DND-41 (cell line): ENCODE data around the gene TROAP.

Source experiments
- ATAC-seq: fragments of 200-7000 bp; cut with Tn5 transposase; 3 replicates; pipeline ENCODE4 v1.9.1; 2021; ENCODE audit warnings: low read depth; ENCODE audit not compliant: insufficient read depth
- DNase-seq: peaks from one replicate; pipeline ENCODE4 v3.0.0-alpha.2; 2020
- H2AFZ ChIP-seq: 2 replicates; pipeline ENCODE4 v1.6.0; 2012; ENCODE audit warnings: low read depth, low read length
- H3K27ac ChIP-seq: 2 replicates; pipeline ENCODE4 v1.5.1; 2012; ENCODE audit warnings: low read length, inconsistent platforms
- H3K27me3 ChIP-seq: fragments of 200-600 bp; sonication (generic); 2 replicates; pipeline ENCODE4 v1.6.0; 2012; ENCODE audit warnings: low read length, mild to moderate bottlenecking, inconsistent platforms; ENCODE audit not compliant: insufficient read depth, poor library complexity
- H3K36me3 ChIP-seq: 2 replicates; pipeline ENCODE4 v1.5.1; 2012; ENCODE audit warnings: low read length, inconsistent platforms; ENCODE audit not compliant: insufficient read depth
- H3K4me1 ChIP-seq: 2 replicates; pipeline ENCODE4 v1.5.1; 2012; ENCODE audit warnings: mild to moderate bottlenecking, low read length; ENCODE audit not compliant: insufficient read depth
- H3K4me2 ChIP-seq: 2 replicates; pipeline ENCODE4 v1.6.0; 2012; ENCODE audit warnings: mild to moderate bottlenecking, moderate library complexity, low read length, inconsistent platforms; ENCODE audit not compliant: insufficient read depth
- H3K4me3 ChIP-seq, 2 experiments: fragments of 200-600 bp in 1 of 2; shearing (Covaris generic) in 1 of 2; 2 replicates each; pipeline ENCODE4 v1.5.1; 2012 to 2016; ENCODE audit warnings: inconsistent platforms in 2 of 2, low read length in 2 of 2, mild to moderate bottlenecking in 2 of 2, low read depth in 1 of 2, moderate library complexity in 1 of 2
- H3K79me2 ChIP-seq: 2 replicates; pipeline ENCODE4 v1.6.0; 2012; ENCODE audit warnings: low read length, inconsistent platforms; ENCODE audit not compliant: insufficient read depth
- H3K9ac ChIP-seq: 2 replicates; pipeline ENCODE4 v1.6.0; 2012; ENCODE audit warnings: low read depth, mild to moderate bottlenecking, inconsistent platforms, low read length, moderate library complexity
- H3K9me3 ChIP-seq: 2 replicates; pipeline ENCODE4 v1.5.1; 2012; ENCODE audit warnings: low read length, moderate library complexity, mild to moderate bottlenecking, inconsistent platforms; ENCODE audit not compliant: insufficient read depth, severe bottlenecking
- H4K20me1 ChIP-seq: 2 replicates; pipeline ENCODE4 v1.6.0; 2012; ENCODE audit warnings: low read length; ENCODE audit not compliant: insufficient read depth
- EZH2 ChIP-seq: IDR thresholded peaks from 3 replicates; pipeline ENCODE4 v1.6.1; 2012; ENCODE audit warnings: borderline replicate concordance, low read depth, mild to moderate bottlenecking, moderate library complexity, low read length, inconsistent platforms; ENCODE audit not compliant: severe bottlenecking
- TF ChIP-seq, protein P1 (sequence below): IDR thresholded peaks from 2 replicates; pipeline ENCODE4 v1.5.1; 2012; ENCODE audit warnings: borderline replicate concordance, low read length, moderate library complexity, mild to moderate bottlenecking; ENCODE audit not compliant: poor library complexity, severe bottlenecking; ENCODE audit errors: extremely low read depth

The TROAP gene

DNA sequence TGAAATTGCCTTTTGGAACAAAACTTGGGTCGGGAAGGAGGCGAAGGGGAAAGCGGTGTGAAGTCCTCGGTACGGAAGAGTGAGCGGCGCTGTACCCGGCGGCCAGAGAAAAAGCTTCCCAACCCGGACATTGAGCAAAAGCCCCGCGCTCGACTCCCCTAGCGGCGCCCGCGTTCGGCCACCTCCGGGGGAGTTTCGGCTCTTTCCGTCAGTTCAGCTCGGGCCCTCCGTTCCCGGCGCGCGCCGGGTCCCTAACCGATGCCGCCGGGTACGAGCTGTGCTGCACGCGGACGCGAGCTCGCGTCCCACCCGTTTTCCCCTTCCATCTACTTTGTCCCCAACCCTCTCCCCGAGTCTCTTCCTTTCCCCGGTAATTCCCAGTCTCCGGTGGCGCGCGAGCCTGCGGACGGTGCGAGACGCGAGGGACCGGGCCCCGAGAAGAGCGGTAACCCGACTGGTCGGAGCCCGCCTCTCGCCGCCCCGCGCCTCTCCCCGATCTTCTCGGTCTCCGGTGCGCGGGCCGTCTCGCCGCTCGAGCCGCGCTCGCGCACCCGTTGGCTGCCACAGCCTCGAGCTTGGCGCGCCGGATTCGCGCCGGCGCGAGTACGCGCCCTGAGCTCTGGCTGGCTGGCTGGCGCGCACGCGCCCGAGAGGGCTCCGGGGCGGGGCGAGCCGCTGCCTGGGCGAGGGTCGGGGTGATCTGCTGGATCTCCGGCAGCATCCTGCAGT, 43.8 kb downstream of the TROAP start:
- ATAC-seq (peak; percentile 83), DNase-seq (peak; percentile 96)
- no peaks in the 10 kb centered on the region; the same call in 1 of the 2 replicates for H4K20me1 ChIP-seq
- H3K27me3 ChIP-seq: no peaks in the 10 kb centered on the region
- peaks cover 56% of the 10 kb centered on the region for H3K79me2 ChIP-seq
- H3K4me3 ChIP-seq: peak overlapping the region; percentile 37 to 73; a peak in 3 of 4 replicates
- TF ChIP-seq, protein P1, sequence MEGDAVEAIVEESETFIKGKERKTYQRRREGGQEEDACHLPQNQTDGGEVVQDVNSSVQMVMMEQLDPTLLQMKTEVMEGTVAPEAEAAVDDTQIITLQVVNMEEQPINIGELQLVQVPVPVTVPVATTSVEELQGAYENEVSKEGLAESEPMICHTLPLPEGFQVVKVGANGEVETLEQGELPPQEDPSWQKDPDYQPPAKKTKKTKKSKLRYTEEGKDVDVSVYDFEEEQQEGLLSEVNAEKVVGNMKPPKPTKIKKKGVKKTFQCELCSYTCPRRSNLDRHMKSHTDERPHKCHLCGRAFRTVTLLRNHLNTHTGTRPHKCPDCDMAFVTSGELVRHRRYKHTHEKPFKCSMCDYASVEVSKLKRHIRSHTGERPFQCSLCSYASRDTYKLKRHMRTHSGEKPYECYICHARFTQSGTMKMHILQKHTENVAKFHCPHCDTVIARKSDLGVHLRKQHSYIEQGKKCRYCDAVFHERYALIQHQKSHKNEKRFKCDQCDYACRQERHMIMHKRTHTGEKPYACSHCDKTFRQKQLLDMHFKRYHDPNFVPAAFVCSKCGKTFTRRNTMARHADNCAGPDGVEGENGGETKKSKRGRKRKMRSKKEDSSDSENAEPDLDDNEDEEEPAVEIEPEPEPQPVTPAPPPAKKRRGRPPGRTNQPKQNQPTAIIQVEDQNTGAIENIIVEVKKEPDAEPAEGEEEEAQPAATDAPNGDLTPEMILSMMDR: peak; percentile 31
- TF ChIP-seq EZH2: no peak
- H3K9ac ChIP-seq: peak overlapping the region; percentile 96
- no peaks in the 10 kb centered on the region; the same call in none of the 2 replicates for H3K36me3 ChIP-seq
- peak overlapping the region; percentile 88 for H2AFZ ChIP-seq
- H3K4me2 ChIP-seq: peak overlapping the region; percentile 86
- peaks cover 35% of the 10 kb centered on the region for H3K4me1 ChIP-seq
- no peaks in the 10 kb centered on the region for H3K9me3 ChIP-seq
- H3K27ac ChIP-seq: peak overlapping the region; percentile 96

GRCh38 chr12:49367381-49368239, 44.6 kb downstream of the TROAP start, which contains the start of gene SPATS2:
Gene SPATS2, plus strand, starts transcription at chr12:49367462. Its CDS starts 93,551 bp downstream, at chr12:49461013.
- Histone ChIP-seq H3K9ac (peak within 1 kb of the TSS; percentile 96), H3K4me3 (peak within 1 kb of the TSS; percentile 37 to 73), H4K20me1 (no peaks in the 10 kb centered on the region; the same call in 1 of the 2 replicates), H3K27ac (peak within 1 kb of the TSS; percentile 96), H3K9me3 (no peaks in the 10 kb centered on the region), H2AFZ (peak within 1 kb of the TSS; percentile 88), H3K4me2 (peak within 1 kb of the TSS; percentile 86), H3K4me1 (peaks cover 35% of the 10 kb centered on the region), H3K36me3 (no peaks in the 10 kb centered on the region; the same call in none of the 2 replicates), H3K79me2 (peaks cover 62% of the 10 kb centered on the region), H3K27me3 (no peaks in the 10 kb centered on the region)
- ATAC-seq: peak; percentile 9; the same call in 2 of the 3 replicates
- TF ChIP-seq, protein P1: no peak
- no peak for TF ChIP-seq EZH2
- no peak for DNase-seq

DNA sequence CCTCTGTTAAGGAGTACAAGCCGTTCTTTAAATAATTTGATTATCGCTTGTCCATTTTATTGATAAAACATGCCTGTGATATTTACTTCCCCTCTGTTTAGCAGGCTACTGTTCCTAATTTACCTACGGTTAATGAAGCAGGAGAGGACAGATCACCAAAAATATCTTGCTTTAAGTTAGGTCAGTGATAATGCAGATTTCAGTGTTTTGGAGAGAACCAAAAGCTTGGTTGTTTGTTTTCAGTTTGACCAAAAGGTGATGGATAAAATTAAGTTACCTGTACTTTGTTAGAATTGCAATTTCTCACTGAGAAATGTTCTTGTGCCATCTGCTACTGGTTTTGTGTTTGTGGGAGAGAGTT, 45.2 kb downstream of the TROAP start:
- Histone ChIP-seq H3K9me3 (no peaks in the 10 kb centered on the region), H4K20me1 (no peaks in the 10 kb centered on the region; the same call in 1 of the 2 replicates), H3K79me2 (peaks cover 68% of the 10 kb centered on the region), H3K9ac (peak overlapping the region; percentile 96), H3K4me1 (peaks cover 35% of the 10 kb centered on the region), H2AFZ (no peak overlapping the region; the same call in 1 of the 2 replicates), H3K36me3 (peaks cover 3% of the 10 kb centered on the region), H3K4me3 (peak overlapping the region in 1 of 2 experiments; percentile 73; a peak in 3 of 4 replicates), H3K4me2 (peak overlapping the region; percentile 86), H3K27me3 (no peaks in the 10 kb centered on the region), H3K27ac (peak overlapping the region; percentile 96; the same call in 1 of the 2 replicates)
- ATAC-seq (no peak), DNase-seq (no peak)
- TF ChIP-seq EZH2: no peak
- TF ChIP-seq, protein P1: no peak
